22Rv1 (cell line): Measurements from ENCODE around the gene C2orf92.

Experiments used
- ZFX ChIP-seq: fragments of 450-650 bp; IDR thresholded peaks from 2 replicates; pipeline ENCODE4 v1.6.1; 2017; ENCODE audit warnings: antibody characterized with exemption, borderline replicate concordance
- TF ChIP-seq, protein P1 (sequence below): fragments of 450-650 bp; IDR thresholded peaks from 2 replicates; pipeline ENCODE4 v1.5.1; 2017; ENCODE audit warnings: mild to moderate bottlenecking

DNA sequence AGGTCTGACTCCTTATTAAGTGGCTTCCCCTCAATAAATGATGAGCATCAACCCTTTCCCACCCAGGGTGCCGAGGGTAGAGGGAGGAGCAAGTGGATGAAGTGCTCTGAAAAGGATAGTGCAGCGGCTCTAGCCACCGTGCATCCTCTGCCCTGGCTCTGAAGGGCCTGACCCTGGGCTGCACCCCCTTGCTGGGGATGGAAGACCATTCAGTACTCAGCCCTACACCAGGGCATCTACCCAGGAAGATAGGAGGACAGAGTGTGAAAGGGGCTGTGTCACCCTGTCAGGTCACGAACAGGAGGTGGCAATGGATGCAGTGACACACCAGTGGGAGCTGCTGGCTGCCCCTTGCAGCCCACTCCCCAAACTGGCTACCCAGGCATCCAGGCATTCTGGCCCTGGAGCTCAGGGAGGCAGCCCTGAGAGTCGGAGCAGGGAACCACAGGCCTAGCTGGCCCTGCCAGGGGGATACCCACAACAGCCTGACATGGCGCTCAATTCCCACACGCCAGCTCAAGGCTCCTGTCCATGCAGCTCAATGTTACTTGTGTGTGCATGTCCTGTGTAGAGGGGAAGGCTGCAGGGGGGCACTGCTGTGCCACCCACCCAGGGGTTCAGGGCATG lies 13.3 kb upstream of the C2orf92 start:
- TF ChIP-seq, protein P1, sequence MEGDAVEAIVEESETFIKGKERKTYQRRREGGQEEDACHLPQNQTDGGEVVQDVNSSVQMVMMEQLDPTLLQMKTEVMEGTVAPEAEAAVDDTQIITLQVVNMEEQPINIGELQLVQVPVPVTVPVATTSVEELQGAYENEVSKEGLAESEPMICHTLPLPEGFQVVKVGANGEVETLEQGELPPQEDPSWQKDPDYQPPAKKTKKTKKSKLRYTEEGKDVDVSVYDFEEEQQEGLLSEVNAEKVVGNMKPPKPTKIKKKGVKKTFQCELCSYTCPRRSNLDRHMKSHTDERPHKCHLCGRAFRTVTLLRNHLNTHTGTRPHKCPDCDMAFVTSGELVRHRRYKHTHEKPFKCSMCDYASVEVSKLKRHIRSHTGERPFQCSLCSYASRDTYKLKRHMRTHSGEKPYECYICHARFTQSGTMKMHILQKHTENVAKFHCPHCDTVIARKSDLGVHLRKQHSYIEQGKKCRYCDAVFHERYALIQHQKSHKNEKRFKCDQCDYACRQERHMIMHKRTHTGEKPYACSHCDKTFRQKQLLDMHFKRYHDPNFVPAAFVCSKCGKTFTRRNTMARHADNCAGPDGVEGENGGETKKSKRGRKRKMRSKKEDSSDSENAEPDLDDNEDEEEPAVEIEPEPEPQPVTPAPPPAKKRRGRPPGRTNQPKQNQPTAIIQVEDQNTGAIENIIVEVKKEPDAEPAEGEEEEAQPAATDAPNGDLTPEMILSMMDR, result no peak
- TF ChIP-seq ZFX, result no peak
